Gastrocnemius medialis (tissue), 4 donors: ENCODE measurements around the gene TLR4. TPM values are rescaled to one million over a fixed set of nuclear protein-coding genes. Genes with fewer than 3 reads are reported as not detected.

Experiments used
- ATAC-seq, 2 donors: fragments of 150-250 bp; one replicate each; pipeline ENCODE4 v1.9.1; 2016
- DNase-seq, 2 donors: peaks; one replicate each; pipeline ENCODE4 v3.0.0-alpha.2; 2019
- H3K27ac ChIP-seq, 4 donors: fragments of 200-600 bp; sonication (generic); 1 replicate in 1 of 4; 2 replicates in 3 of 4; pipeline ENCODE4 v1.5.1; 2016 to 2018; ENCODE audit warnings: mild to moderate bottlenecking in 2 of 4, moderate library complexity in 1 of 4
- H3K27me3 ChIP-seq, 3 donors: fragments of 200-600 bp; sonication (generic) in 2 of 3; 1 replicate in 1 of 3; 2 replicates in 2 of 3; pipeline versions ENCODE4 v1.5.1 to v1.6.0; 2016 to 2019; ENCODE audit warnings: mild to moderate bottlenecking in 1 of 3, moderate library complexity in 1 of 3
- H3K36me3 ChIP-seq, 2 donors: fragments of 200-600 bp; sonication (generic) in 1 of 2; one replicate each; pipeline ENCODE4 v1.5.1; 2017 to 2018
- H3K4me1 ChIP-seq, 2 donors: fragments of 200-600 bp; sonication (generic) in 1 of 2; one replicate each; pipeline ENCODE4 v1.5.1; 2016 to 2017; ENCODE audit warnings: mild to moderate bottlenecking in 2 of 2
- H3K4me3 ChIP-seq, 4 donors: fragments of 200-600 bp; sonication (generic) in 3 of 4; 1 replicate in 1 of 4; 2 replicates in 3 of 4; pipeline ENCODE4 v1.5.1; 2016 to 2019; ENCODE audit warnings: mild to moderate bottlenecking in 2 of 4
- H3K9me3 ChIP-seq, 3 donors: fragments of 200-600 bp; sonication (generic) in 2 of 3; 1 replicate in 1 of 3; 2 replicates in 2 of 3; pipeline ENCODE4 v1.5.1; 2016 to 2019
- POLR2A ChIP-seq, 2 donors: fragments of 450-650 bp; IDR thresholded peaks; one replicate each; pipeline ENCODE4 v1.6.1; 2017; ENCODE audit warnings: antibody characterized with exemption in 2 of 2, mild to moderate bottlenecking in 2 of 2, moderate library complexity in 2 of 2
- in situ Hi-C, 4 donors: fragments of 200-750 bp; cut with MboI; loops; one replicate each; pipeline versions ENCODE4 v1.15.0 to v1.8.0; 2017; ENCODE audit warnings: low sequenced_read_pairs in 4 of 4
- intact Hi-C: fragments of 100-400 bp; cut with DNase I; formaldehyde crosslinking; loops from one replicate; pipeline ENCODE4 v1.15.1; 2023; ENCODE audit warnings: low total_unique reads
- total RNA-seq, 4 donors: library from RNA; depleted of rRNA; stranded (reverse); fragments of >200 nt; gene quantifications; one replicate each; pipeline versions ENCODE4 v1.1.0 to v1.2.3, GENCODE V29; 2016
- TF ChIP-seq, protein P1 (sequence below), 5 experiments: fragments of 450-650 bp in 3 of 5; fragments of 200-600 bp in 2 of 5; sonication (generic) in 2 of 5; IDR thresholded peaks in 4 of 5; conservative IDR thresholded peaks in 1 of 5; 1 replicate in 4 of 5; 2 replicates in 1 of 5; pipeline ENCODE4 v1.5.1; 2016 to 2019; ENCODE audit warnings: antibody characterized with exemption in 5 of 5, mild to moderate bottlenecking in 3 of 5, moderate library complexity in 3 of 5

Gene TLR4
- total RNA-seq, 4 donors from 2014 or later: 7.5 to 10.3 (median 8.3) TPM

DNA sequence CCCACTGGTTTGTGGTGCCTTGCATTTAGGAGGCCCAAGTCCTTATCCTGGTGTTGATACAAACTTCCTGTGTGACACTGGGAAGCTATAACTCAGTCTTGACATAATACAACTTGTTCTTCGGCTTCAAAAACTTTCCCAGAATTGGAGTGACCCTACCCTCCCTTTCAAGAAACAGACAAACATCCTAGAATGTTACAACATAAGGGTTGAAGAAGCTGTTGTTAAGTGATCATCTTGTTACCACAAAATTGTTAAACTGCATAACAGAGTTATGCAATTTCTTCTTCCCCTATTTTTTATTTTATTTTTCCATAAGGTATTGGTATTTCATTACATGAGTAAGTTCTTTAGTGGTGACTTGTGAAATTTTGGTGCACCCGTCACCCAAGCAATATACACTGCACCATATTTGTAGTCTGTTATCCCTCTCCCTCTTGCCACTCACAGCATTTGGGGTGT is 21.3 kb downstream of the TLR4 start:
- peak; percentile 42 to 68 for ATAC-seq
- intact Hi-C loops (no loop called here), in situ Hi-C loops (no loop called here)
- H3K4me3 ChIP-seq: no peak overlapping the region
- TF ChIP-seq, protein P1, sequence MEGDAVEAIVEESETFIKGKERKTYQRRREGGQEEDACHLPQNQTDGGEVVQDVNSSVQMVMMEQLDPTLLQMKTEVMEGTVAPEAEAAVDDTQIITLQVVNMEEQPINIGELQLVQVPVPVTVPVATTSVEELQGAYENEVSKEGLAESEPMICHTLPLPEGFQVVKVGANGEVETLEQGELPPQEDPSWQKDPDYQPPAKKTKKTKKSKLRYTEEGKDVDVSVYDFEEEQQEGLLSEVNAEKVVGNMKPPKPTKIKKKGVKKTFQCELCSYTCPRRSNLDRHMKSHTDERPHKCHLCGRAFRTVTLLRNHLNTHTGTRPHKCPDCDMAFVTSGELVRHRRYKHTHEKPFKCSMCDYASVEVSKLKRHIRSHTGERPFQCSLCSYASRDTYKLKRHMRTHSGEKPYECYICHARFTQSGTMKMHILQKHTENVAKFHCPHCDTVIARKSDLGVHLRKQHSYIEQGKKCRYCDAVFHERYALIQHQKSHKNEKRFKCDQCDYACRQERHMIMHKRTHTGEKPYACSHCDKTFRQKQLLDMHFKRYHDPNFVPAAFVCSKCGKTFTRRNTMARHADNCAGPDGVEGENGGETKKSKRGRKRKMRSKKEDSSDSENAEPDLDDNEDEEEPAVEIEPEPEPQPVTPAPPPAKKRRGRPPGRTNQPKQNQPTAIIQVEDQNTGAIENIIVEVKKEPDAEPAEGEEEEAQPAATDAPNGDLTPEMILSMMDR (IDR thresholded peaks at IDR 0.05 in 4 of 5, conservative IDR thresholded peaks at IDR 0.05 in 1 of 5): no peak
- no peak for TF ChIP-seq POLR2A (IDR thresholded peaks at IDR 0.05)
- H3K36me3 ChIP-seq: no peaks in the 10 kb centered on the region
- no peaks in the 10 kb centered on the region for H3K9me3 ChIP-seq
- H3K4me1 ChIP-seq: peaks cover 9 to 23% of the 10 kb centered on the region in 2 donors
- no peak for DNase-seq
- H3K27me3 ChIP-seq: no peaks in the 10 kb centered on the region
- peak overlapping the region; percentile 3 to 49 (median 40) for H3K27ac ChIP-seq

DNA sequence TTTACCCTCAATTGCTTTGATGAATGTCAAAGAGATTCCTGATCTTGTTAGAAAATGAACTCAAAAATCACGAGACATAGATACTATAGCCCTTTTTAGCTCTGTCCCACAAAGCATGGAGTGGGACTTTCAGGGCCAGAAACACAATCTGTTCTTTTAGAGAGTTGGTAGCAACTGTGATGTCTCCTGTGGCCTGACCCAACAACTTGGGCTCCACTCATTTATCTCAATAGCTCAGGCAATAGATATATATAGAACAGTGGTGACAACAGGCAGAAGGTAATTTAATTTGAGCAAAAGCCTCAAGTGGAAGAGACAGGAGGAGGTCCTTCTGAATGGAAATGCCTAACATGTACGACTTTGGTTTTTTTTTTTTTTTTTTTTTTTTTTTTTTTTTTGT is 25.2 kb downstream of the TLR4 start:
- in situ Hi-C loops: no loop called here
- TF ChIP-seq, protein P1 (IDR thresholded peaks at IDR 0.05 in 4 of 5, conservative IDR thresholded peaks at IDR 0.05 in 1 of 5): no peak
- no peak for TF ChIP-seq POLR2A (IDR thresholded peaks at IDR 0.05)

DNA sequence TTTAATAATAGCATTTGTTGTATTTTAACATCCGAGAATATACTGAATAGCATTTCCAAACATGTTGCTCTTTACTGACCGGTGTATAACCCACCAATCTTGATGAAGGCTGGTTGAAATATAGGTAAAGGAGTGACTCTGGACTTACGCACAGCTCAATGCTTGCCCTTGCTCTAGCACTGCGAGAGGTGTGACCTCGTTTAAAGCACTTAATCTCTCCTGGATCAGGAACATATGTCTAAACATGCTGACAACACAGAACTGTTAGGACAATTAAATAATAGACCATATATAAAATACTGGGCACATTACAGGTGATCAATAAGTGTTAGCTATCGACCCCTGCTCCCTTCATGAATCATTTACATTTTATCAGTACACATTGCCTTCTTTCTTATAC is 28.3 kb downstream of the TLR4 start:
- Histone ChIP-seq H3K4me3 (no peak overlapping the region), H3K36me3 (no peaks in the 10 kb centered on the region), H3K9me3 (no peaks in the 10 kb centered on the region), H3K4me1 (peaks cover 2 to 12% of the 10 kb centered on the region in 2 donors), H3K27ac (no peak overlapping the region), H3K27me3 (no peaks in the 10 kb centered on the region)
- in situ Hi-C loops: no loop called here
- no peak for ATAC-seq
- intact Hi-C loops: no loop called here
- no peak for DNase-seq
- TF ChIP-seq POLR2A (IDR thresholded peaks at IDR 0.05): no peak
- TF ChIP-seq, protein P1 (IDR thresholded peaks at IDR 0.05 in 4 of 5, conservative IDR thresholded peaks at IDR 0.05 in 1 of 5): no peak

More for the DNA sequence above, 25.2 kb downstream of the TLR4 start:
- intact Hi-C loops: no loop called here
- Histone ChIP-seq H3K27me3 (no peaks in the 10 kb centered on the region), H3K4me3 (no peak overlapping the region), H3K36me3 (no peaks in the 10 kb centered on the region), H3K4me1 (peaks cover 0 to 8% of the 10 kb centered on the region in 2 donors), H3K9me3 (no peaks in the 10 kb centered on the region), H3K27ac (no peak overlapping the region)
- ATAC-seq: peak in 1 of 2 donors; percentile 44
- DNase-seq: no peak

DNA sequence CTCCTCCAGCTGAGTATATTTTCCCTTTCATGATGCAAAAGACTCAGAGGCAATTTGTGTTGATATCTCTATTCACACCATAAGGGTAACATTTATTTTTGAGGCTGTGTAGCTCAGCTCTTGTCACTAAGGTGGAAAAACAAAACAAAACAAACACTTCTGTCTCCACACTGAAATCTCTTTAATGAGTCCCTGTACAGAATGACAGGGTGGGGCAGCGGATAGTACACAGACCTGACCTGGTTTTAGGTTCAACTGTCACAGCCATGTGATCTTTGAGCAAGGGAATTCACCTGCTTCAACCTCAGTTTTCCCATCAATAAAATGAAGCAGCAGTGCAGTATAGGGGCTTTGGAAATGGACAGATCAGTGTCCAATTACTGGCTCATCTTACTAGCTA is 29.3 kb downstream of the TLR4 start:
- Histone ChIP-seq H3K4me1 (peaks cover 10 to 16% of the 10 kb centered on the region in 2 donors), H3K27me3 (no peaks in the 10 kb centered on the region), H3K36me3 (no peaks in the 10 kb centered on the region), H3K9me3 (no peaks in the 10 kb centered on the region), H3K27ac (no peak overlapping the region), H3K4me3 (no peak overlapping the region)
- TF ChIP-seq POLR2A (IDR thresholded peaks at IDR 0.05): no peak
- TF ChIP-seq, protein P1 (IDR thresholded peaks at IDR 0.05 in 4 of 5, conservative IDR thresholded peaks at IDR 0.05 in 1 of 5): no peak
- in situ Hi-C loops (no loop called here), intact Hi-C loops (no loop called here)
- ATAC-seq (no peak), DNase-seq (no peak)

DNA sequence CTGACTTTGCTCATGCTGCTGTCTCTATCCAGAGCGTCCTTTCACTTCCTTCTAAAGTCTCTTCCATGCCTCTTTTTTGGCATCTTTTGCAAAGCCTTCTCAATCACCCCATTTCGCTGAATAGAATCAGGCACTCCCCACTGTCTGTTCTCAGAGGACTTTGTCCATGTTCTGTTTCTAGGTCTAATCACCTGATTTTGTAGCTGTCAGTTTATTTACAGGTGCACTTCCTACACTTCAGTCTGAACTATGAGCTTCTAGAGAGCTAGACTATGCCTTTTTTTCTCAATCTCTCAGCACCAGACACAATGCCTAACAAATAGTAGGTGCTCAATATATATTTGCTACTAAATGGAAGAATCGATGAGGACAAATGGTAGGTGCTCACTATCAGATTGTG is 29.9 kb downstream of the TLR4 start:
- in situ Hi-C loops: no loop called here
- peaks cover 10 to 18% of the 10 kb centered on the region in 2 donors for H3K4me1 ChIP-seq
- no peaks in the 10 kb centered on the region for H3K27me3 ChIP-seq
- TF ChIP-seq, protein P1 (IDR thresholded peaks at IDR 0.05 in 4 of 5, conservative IDR thresholded peaks at IDR 0.05 in 1 of 5): no peak
- TF ChIP-seq POLR2A (IDR thresholded peaks at IDR 0.05): no peak
- intact Hi-C loops: no loop called here
- H3K4me3 ChIP-seq: no peak overlapping the region
- no peaks in the 10 kb centered on the region for H3K9me3 ChIP-seq
- DNase-seq (no peak), ATAC-seq (no peak)
- no peak overlapping the region for H3K27ac ChIP-seq
- no peaks in the 10 kb centered on the region for H3K36me3 ChIP-seq
